OCI-LY1 (cell line): Measurements from ENCODE around the gene SLC44A3.

ENCODE experiments used
- EZH2 ChIP-seq: fragments of 200-600 bp; sonication (generic), shearing (Covaris generic); IDR thresholded peaks from 2 replicates; pipeline ENCODE4 v1.8.0; 2017; ENCODE audit warnings: borderline replicate concordance, mixed run types, mild to moderate bottlenecking, antibody characterized with exemption, low read length, moderate library complexity, mixed read lengths
- TF ChIP-seq, protein P1 (sequence below): fragments of 200-600 bp; sonication (generic), shearing (Covaris generic); IDR thresholded peaks from 2 replicates; pipeline ENCODE4 v1.5.1; 2017; ENCODE audit warnings: mild to moderate bottlenecking, antibody characterized with exemption, low read length, moderate library complexity, mixed read lengths

DNA sequence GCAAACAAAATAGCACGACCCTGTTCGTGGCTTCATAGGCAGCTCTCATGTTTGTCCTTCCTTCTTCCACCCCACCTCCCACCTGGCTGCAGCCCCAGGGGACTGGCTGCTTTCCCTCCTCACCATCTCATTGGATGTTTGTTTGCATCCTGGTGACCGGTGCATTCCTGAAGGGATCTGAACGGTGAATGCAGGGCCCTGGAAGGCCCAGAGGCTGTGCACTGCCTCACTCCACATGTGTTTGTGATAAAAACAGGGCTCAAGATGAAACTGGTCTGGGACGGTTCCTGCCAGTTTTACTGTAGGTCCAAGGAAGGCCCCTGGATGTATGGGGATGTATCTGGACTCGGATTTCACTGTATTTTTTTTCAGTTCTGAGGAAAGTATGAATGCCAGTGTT is 63.9 kb downstream of the SLC44A3 start:
- TF ChIP-seq, protein P1, sequence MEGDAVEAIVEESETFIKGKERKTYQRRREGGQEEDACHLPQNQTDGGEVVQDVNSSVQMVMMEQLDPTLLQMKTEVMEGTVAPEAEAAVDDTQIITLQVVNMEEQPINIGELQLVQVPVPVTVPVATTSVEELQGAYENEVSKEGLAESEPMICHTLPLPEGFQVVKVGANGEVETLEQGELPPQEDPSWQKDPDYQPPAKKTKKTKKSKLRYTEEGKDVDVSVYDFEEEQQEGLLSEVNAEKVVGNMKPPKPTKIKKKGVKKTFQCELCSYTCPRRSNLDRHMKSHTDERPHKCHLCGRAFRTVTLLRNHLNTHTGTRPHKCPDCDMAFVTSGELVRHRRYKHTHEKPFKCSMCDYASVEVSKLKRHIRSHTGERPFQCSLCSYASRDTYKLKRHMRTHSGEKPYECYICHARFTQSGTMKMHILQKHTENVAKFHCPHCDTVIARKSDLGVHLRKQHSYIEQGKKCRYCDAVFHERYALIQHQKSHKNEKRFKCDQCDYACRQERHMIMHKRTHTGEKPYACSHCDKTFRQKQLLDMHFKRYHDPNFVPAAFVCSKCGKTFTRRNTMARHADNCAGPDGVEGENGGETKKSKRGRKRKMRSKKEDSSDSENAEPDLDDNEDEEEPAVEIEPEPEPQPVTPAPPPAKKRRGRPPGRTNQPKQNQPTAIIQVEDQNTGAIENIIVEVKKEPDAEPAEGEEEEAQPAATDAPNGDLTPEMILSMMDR: no peak
- no peak for TF ChIP-seq EZH2
